ENCODE data around the gene UBE2S. TPM values are rescaled to one million over a fixed set of nuclear protein-coding genes. Genes with fewer than 3 reads are reported as not detected.

Gene UBE2S
- total RNA-seq, 1 experiment from 2014 or later: 279 TPM

DNA sequence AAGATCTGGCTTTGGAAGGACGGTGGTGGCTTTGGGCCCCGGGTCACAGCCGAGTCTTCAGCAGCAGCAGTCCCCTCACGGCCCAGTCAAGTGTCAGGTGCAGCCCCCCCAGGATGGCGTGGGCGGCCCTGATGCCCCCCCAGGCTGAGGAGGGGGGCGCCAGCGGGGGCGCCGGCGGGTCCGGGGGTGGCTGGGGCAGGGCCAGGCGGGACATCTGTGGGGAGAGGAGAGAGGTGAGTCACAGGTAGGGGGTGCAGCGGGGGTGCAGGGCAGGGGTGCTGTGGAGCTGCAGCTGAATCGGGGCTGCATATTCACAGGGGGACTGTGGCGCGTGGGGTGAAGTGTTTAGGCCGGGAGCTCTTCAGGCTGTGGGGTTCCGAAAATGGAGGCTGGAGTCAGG, 41.6 kb downstream of the UBE2S start:
- H3K36me3 Mint-ChIP-seq (ENCODE audit: insufficient read depth, unreplicated experiment): peaks cover 7% of the 10 kb centered on the region
- peaks cover 6% of the 10 kb centered on the region for H3K27me3 Mint-ChIP-seq (ENCODE audit: insufficient read depth, unreplicated experiment)
- H3K9me3 ChIP-seq: no peaks in the 10 kb centered on the region
- CTCF ChIA-PET: no interaction called here
- BruUV-seq (replicated peaks): no TSS peak
- no peak overlapping the region for H3K4me3 Mint-ChIP-seq (ENCODE audit: unreplicated experiment)
- peaks cover 8% of the 10 kb centered on the region; the same call in 1 of the 2 replicates for H3K4me1 ChIP-seq
- TF ChIP-seq, protein P1, sequence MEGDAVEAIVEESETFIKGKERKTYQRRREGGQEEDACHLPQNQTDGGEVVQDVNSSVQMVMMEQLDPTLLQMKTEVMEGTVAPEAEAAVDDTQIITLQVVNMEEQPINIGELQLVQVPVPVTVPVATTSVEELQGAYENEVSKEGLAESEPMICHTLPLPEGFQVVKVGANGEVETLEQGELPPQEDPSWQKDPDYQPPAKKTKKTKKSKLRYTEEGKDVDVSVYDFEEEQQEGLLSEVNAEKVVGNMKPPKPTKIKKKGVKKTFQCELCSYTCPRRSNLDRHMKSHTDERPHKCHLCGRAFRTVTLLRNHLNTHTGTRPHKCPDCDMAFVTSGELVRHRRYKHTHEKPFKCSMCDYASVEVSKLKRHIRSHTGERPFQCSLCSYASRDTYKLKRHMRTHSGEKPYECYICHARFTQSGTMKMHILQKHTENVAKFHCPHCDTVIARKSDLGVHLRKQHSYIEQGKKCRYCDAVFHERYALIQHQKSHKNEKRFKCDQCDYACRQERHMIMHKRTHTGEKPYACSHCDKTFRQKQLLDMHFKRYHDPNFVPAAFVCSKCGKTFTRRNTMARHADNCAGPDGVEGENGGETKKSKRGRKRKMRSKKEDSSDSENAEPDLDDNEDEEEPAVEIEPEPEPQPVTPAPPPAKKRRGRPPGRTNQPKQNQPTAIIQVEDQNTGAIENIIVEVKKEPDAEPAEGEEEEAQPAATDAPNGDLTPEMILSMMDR (IDR thresholded peaks at IDR 0.05; ENCODE audit: insufficient read depth in 1 of 2, low read depth in 1 of 2, low read length in 1 of 2, severe bottlenecking in 1 of 2, unreplicated experiment in 1 of 2): no peak
- no peaks in the 10 kb centered on the region; the same call in 1 of the 2 replicates for H3K27me3 ChIP-seq (replicated peaks; ENCODE audit: control insufficient read depth, insufficient read depth, low read length)
- H3K4me1 Mint-ChIP-seq (ENCODE audit: low read depth, unreplicated experiment): peaks cover 12% of the 10 kb centered on the region
- POLR2A ChIA-PET: no interaction called here
- no peaks in the 10 kb centered on the region for H3K36me3 ChIP-seq (ENCODE audit: control insufficient read depth, insufficient read depth, low read length)
- H3K4me3 ChIP-seq (ENCODE audit: low read depth, low read length): no peak overlapping the region
- intact Hi-C loops (cut with micrococcal nuclease; ENCODE audit: unreplicated experiment): no loop called here
- H3K27ac Mint-ChIP-seq (ENCODE audit: unreplicated experiment): no peak overlapping the region
- H3K9me3 Mint-ChIP-seq (ENCODE audit: unreplicated experiment): no peaks in the 10 kb centered on the region
- no peak for DNase-seq

DNA sequence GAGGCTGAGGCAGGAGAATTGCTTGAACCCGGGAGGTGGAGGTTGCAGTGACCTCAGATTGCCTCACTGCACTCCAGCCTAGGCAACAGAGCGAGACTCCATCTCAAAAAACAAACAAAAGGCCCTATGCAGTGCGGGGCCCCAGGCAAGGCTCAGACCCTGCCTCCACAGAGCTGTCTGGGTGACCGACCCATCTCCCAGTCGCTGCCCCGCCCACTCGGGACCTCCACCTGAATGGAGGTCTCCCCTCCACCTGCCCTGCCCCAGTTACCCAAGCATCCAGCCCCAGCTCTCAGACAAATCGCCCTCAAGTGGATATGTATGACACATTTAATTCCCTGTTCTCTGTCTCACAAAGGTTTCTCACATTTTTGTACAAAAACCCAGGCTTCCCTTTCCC, 42.3 kb downstream of the UBE2S start:
- BruUV-seq (replicated peaks): no TSS peak
- Mint-ChIP-seq H3K27me3 (ENCODE audit: insufficient read depth, unreplicated experiment) (no peaks in the 10 kb centered on the region), H3K4me1 (ENCODE audit: low read depth, unreplicated experiment) (peaks cover 6% of the 10 kb centered on the region), H3K4me3 (ENCODE audit: unreplicated experiment) (no peak overlapping the region), H3K9me3 (ENCODE audit: unreplicated experiment) (no peaks in the 10 kb centered on the region), H3K36me3 (ENCODE audit: insufficient read depth, unreplicated experiment) (peaks cover 7% of the 10 kb centered on the region), H3K27ac (ENCODE audit: unreplicated experiment) (no peak overlapping the region)
- intact Hi-C loops (cut with micrococcal nuclease; ENCODE audit: unreplicated experiment): no loop called here
- ChIA-PET CTCF (no interaction called here), POLR2A (no interaction called here)
- TF ChIP-seq, protein P1 (IDR thresholded peaks at IDR 0.05; ENCODE audit: insufficient read depth in 1 of 2, low read depth in 1 of 2, low read length in 1 of 2, severe bottlenecking in 1 of 2, unreplicated experiment in 1 of 2): no peak
- Histone ChIP-seq H3K27me3 (replicated peaks; ENCODE audit: control insufficient read depth, insufficient read depth, low read length) (no peaks in the 10 kb centered on the region), H3K9me3 (no peaks in the 10 kb centered on the region), H3K4me1 (peaks cover 8% of the 10 kb centered on the region; the same call in 1 of the 2 replicates), H3K36me3 (ENCODE audit: control insufficient read depth, insufficient read depth, low read length) (no peaks in the 10 kb centered on the region), H3K4me3 (ENCODE audit: low read depth, low read length) (no peak overlapping the region)
- DNase-seq: no peak

DNA sequence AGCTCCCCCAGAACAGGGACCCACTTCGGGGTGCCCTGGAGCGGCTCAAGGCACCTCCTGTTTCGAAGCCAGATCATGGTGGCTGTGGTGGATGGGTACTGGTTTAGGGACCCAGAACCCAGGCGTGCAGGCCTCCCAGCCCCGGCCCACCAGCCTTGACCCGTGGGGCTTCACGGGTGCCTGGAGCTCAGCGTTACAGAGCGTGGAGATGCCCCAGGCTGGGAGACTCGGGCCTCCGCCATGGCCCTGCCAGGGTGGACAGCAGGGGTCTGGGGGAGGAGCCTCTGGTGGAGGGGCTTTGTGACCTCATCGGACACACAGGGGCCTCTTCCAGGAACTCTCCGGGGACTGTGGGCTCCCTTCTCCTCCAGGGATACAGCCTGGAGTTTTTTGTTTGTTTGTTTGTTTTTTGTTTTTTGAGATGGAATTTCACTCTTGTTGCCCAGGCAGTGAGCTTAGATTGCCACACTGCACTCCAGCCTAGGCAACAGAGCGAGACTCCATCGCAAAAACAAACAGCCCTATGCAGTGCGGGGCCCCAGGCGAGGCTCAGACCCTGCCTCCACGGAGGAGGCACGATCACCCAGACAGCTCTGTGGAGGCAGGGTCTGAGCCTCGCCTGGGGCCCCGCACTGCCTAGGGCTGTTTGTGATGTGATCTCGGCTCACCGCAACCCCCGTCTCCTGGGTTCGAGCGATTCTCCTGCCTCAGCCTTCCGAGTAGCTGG, 44.4 kb downstream of the UBE2S start, which contains the start of gene GARIN5B:
GARIN5B (minus strand) TSS at position 271 of the 727 bp plus-strand sequence; CDS start at position 77, 194 bp downstream.
- no peaks in the 10 kb centered on the region for H3K36me3 Mint-ChIP-seq (ENCODE audit: insufficient read depth, unreplicated experiment)
- H3K4me1 Mint-ChIP-seq (ENCODE audit: low read depth, unreplicated experiment): no peaks in the 10 kb centered on the region
- H3K4me1 ChIP-seq: no peaks in the 10 kb centered on the region
- BruUV-seq (replicated peaks): no TSS peak
- intact Hi-C loops (cut with micrococcal nuclease; ENCODE audit: unreplicated experiment): no loop called here
- H3K4me3 Mint-ChIP-seq (ENCODE audit: unreplicated experiment): no peak within 1 kb of the TSS
- H3K27me3 ChIP-seq (replicated peaks; ENCODE audit: control insufficient read depth, insufficient read depth, low read length): no peaks in the 10 kb centered on the region
- POLR2A ChIA-PET: no interaction called here
- DNase-seq: no peak
- H3K4me3 ChIP-seq (ENCODE audit: low read depth, low read length): no peak within 1 kb of the TSS
- TF ChIP-seq, protein P1 (IDR thresholded peaks at IDR 0.05; ENCODE audit: insufficient read depth in 1 of 2, low read depth in 1 of 2, low read length in 1 of 2, severe bottlenecking in 1 of 2, unreplicated experiment in 1 of 2): no peak
- no peak within 1 kb of the TSS for H3K27ac Mint-ChIP-seq (ENCODE audit: unreplicated experiment)
- H3K9me3 Mint-ChIP-seq (ENCODE audit: unreplicated experiment): no peaks in the 10 kb centered on the region
- H3K27me3 Mint-ChIP-seq (ENCODE audit: insufficient read depth, unreplicated experiment): no peaks in the 10 kb centered on the region
- no peaks in the 10 kb centered on the region for H3K9me3 ChIP-seq
- CTCF ChIA-PET: no interaction called here
- no peaks in the 10 kb centered on the region for H3K36me3 ChIP-seq (ENCODE audit: control insufficient read depth, insufficient read depth, low read length)

Measured in Caco-2 (cell line).